Endothelial cell (in vitro differentiated cells): Measurements from ENCODE around the gene ADGRA1. TPM values are rescaled to one million over a fixed set of nuclear protein-coding genes. Genes with fewer than 3 reads are reported as not detected.
"Not testable (repeated sequence)": the region's sequence is repeated elsewhere in the genome, so short reads cannot be mapped to it uniquely, and the experiment has no call there.

Source experiments
- DNase-seq: peaks from one replicate; pipeline ENCODE4 v3.0.0; 2021; ENCODE audit warnings: low spot score
- H3K27ac Mint-ChIP-seq: one replicate; pipeline ENCODE4 v1.8.0; 2021; ENCODE audit warnings: mixed read lengths, inconsistent platforms; ENCODE audit not compliant: unreplicated experiment
- H3K27me3 Mint-ChIP-seq: one replicate; pipeline ENCODE4 v1.8.0; 2021; ENCODE audit warnings: mild to moderate bottlenecking, moderate library complexity, mixed read lengths, inconsistent platforms; ENCODE audit not compliant: unreplicated experiment
- H3K36me3 Mint-ChIP-seq: one replicate; pipeline ENCODE4 v1.8.0; 2021; ENCODE audit warnings: mild to moderate bottlenecking, low read depth, mixed read lengths, inconsistent platforms; ENCODE audit not compliant: unreplicated experiment
- H3K4me1 Mint-ChIP-seq: one replicate; pipeline ENCODE4 v1.8.0; 2021; ENCODE audit warnings: mild to moderate bottlenecking, mixed read lengths, inconsistent platforms; ENCODE audit not compliant: unreplicated experiment
- H3K4me3 Mint-ChIP-seq: one replicate; pipeline ENCODE4 v1.8.0; 2021; ENCODE audit warnings: mild to moderate bottlenecking, mixed read lengths, inconsistent platforms; ENCODE audit not compliant: unreplicated experiment
- H3K9me3 Mint-ChIP-seq: one replicate; pipeline ENCODE4 v1.8.0; 2021; ENCODE audit warnings: mixed read lengths, inconsistent platforms; ENCODE audit not compliant: unreplicated experiment
- total RNA-seq: library from RNA; stranded (reverse); fragmentation: NEBNext Ultra II Directional; extraction: Animal tissue kit (Norgen Biotek cat#: 25700); gene quantifications from one replicate; pipeline ENCODE4 v1.2.1, GENCODE V29; 2021; ENCODE audit not compliant: unreplicated experiment
- TF ChIP-seq, protein P1 (sequence below): fragments of 200-600 bp; sonication (generic); IDR thresholded peaks from one replicate; pipeline ENCODE4 v1.5.0; 2021; ENCODE audit warnings: antibody characterized with exemption; ENCODE audit not compliant: unreplicated experiment

Gene ADGRA1
- total RNA-seq, 1 donor from 2014 or later: not detected

GRCh38 chr10:133174689-133175263, 87.1 kb downstream of the ADGRA1 start:
- Mint-ChIP-seq H3K9me3 (no peaks in the 10 kb centered on the region), H3K4me1 (peaks cover 2% of the 10 kb centered on the region), H3K27ac (no peak overlapping the region), H3K36me3 (no peaks in the 10 kb centered on the region), H3K27me3 (peaks cover 13% of the 10 kb centered on the region), H3K4me3 (no peak overlapping the region)
- TF ChIP-seq, protein P1, sequence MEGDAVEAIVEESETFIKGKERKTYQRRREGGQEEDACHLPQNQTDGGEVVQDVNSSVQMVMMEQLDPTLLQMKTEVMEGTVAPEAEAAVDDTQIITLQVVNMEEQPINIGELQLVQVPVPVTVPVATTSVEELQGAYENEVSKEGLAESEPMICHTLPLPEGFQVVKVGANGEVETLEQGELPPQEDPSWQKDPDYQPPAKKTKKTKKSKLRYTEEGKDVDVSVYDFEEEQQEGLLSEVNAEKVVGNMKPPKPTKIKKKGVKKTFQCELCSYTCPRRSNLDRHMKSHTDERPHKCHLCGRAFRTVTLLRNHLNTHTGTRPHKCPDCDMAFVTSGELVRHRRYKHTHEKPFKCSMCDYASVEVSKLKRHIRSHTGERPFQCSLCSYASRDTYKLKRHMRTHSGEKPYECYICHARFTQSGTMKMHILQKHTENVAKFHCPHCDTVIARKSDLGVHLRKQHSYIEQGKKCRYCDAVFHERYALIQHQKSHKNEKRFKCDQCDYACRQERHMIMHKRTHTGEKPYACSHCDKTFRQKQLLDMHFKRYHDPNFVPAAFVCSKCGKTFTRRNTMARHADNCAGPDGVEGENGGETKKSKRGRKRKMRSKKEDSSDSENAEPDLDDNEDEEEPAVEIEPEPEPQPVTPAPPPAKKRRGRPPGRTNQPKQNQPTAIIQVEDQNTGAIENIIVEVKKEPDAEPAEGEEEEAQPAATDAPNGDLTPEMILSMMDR: no peak
- no peak for DNase-seq

GRCh38 chr10:133175624-133176023, 87.9 kb downstream of the ADGRA1 start:
- H3K27me3 Mint-ChIP-seq, H3K4me1 Mint-ChIP-seq, H3K4me3 Mint-ChIP-seq, H3K9me3 Mint-ChIP-seq, H3K27ac Mint-ChIP-seq, DNase-seq, H3K36me3 Mint-ChIP-seq: not testable (repeated sequence)

- DNase-seq: no peak
- Mint-ChIP-seq H3K4me1 (peaks cover 2% of the 10 kb centered on the region), H3K9me3 (no peaks in the 10 kb centered on the region), H3K27me3 (peaks cover 10% of the 10 kb centered on the region), H3K27ac (no peak overlapping the region), H3K4me3 (no peak overlapping the region), H3K36me3 (no peaks in the 10 kb centered on the region)
- TF ChIP-seq, protein P1: no peak
Measured at GRCh38 chr10:133176546-133176945, 88.8 kb downstream of the ADGRA1 start.

DNA sequence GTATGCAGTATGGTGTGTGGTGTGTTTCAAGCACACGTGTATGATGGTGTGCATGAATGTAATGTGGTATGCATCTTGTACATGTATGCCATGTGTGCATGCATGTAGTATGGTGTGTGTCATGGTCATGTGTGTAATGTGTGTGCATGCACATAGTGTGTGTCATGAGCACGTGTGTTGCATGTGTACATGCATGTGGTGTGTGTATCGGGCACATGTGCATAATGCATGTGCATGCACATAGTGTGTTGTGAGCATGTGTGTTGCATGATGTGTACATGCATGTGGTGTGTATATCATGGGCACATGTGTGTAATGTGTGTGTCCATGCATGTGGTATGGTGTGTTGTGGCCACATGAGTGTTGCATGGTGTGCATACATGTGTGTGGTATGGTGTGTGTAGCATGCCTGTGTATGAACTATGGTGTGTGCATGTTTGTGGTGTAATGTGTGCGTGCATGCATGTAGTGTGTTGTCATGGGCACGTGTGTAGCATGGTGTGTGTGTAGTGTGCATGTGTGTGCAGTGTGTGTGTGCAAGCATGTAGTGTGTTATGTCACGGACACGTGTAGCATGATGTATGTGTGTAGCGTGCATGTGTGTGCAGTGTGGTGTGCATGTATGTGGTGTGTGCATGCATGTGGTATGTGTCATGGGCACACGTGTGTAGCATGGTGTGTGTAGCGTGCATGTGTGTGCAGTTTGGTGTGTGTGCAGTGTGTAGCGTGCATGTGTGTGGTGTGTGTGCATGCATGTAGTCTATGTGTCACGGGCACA, 89.8 kb downstream of the ADGRA1 start:
- Mint-ChIP-seq H3K4me1 (peaks cover 2% of the 10 kb centered on the region), H3K9me3 (no peaks in the 10 kb centered on the region), H3K27me3 (peaks cover 11% of the 10 kb centered on the region), H3K36me3 (no peaks in the 10 kb centered on the region), H3K4me3 (no peak overlapping the region), H3K27ac (no peak overlapping the region)
- TF ChIP-seq, protein P1: no peak
- DNase-seq: no peak

DNA sequence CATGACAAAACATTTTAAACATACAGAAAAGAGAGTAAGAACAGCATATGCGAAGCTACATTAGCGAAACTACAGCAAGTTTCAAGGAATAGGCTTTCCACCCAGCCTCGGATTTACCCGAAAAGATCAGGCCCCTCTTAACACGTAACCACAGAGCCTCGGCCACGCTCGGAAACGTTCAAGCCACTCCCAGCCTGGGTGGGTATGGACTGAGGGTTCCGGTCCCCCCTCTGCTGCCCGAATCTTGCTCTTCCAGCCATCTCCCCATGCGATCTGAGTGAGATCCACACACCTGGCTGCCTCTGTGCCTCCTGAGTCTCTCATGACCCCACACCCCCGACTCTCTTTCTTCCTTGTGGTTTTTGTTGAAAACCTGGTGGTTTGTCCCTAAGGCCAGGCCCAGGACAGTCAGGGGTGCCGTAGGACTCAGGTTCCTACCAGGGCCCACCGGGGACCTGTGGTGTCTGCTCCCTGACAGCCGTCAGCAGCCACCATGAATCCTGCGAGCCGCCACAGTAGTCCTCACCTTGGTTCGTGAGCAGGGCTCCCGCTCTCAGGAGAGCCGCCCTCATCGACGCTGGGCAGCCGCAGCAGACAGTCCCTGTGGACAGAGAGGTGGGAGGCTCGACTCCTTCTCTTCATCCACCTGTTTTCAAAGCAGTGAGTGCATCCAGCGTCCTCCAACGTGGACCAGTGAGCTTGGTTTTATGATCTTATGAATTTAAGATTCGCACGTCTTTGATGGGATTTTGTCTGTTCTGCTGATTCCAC, 90.8 kb downstream of the ADGRA1 start:
- Mint-ChIP-seq H3K4me1 (peaks cover 2% of the 10 kb centered on the region), H3K9me3 (no peaks in the 10 kb centered on the region), H3K27ac (no peak overlapping the region)

More for the DNA sequence above, 90.8 kb downstream of the ADGRA1 start:
- H3K27me3 Mint-ChIP-seq: peaks cover 11% of the 10 kb centered on the region
- no peak for DNase-seq
- no peak overlapping the region for H3K4me3 Mint-ChIP-seq
- TF ChIP-seq, protein P1: no peak
- no peaks in the 10 kb centered on the region for H3K36me3 Mint-ChIP-seq
